WERI-Rb-1 (cell line): ENCODE results near the gene HMGN1.
"Not testable (repeated sequence)": the region's sequence is repeated elsewhere in the genome, so short reads cannot be mapped to it uniquely, and the experiment has no call there.

ENCODE experiments used
- DNase-seq: peaks from one replicate; pipeline ENCODE4 v3.0.0-alpha.2; 2020
- H3K27ac ChIP-seq: fragments of 250-450 bp; sonication (Bioruptor Pico); 2 replicates; pipeline ENCODE4 v1.5.1; 2020; ENCODE audit warnings: mild to moderate bottlenecking, moderate library complexity
- H3K27me3 ChIP-seq: fragments of 250-450 bp; sonication (Bioruptor Pico); 2 replicates; pipeline ENCODE4 v1.5.1; 2021; ENCODE audit warnings: mild to moderate bottlenecking, low read depth, moderate library complexity; ENCODE audit not compliant: insufficient read depth, severe bottlenecking
- H3K36me3 ChIP-seq: fragments of 250-450 bp; sonication (Bioruptor Pico); 2 replicates; pipeline ENCODE4 v1.5.1; 2020; ENCODE audit warnings: mild to moderate bottlenecking, moderate library complexity
- H3K4me3 ChIP-seq: 2 replicates; pipeline ENCODE4 v1.5.1; 2011; ENCODE audit warnings: low read depth, mild to moderate bottlenecking, control low read depth, low read length
- H3K9me3 ChIP-seq: fragments of 250-450 bp; sonication (Bioruptor Pico); 2 replicates; pipeline ENCODE4 v1.5.1; 2021; ENCODE audit warnings: mild to moderate bottlenecking, moderate library complexity; ENCODE audit not compliant: severe bottlenecking
- TF ChIP-seq, protein P1 (sequence below): IDR thresholded peaks from 2 replicates; pipeline ENCODE4 v1.5.1; 2011; ENCODE audit warnings: low read depth, mild to moderate bottlenecking, control low read depth, inconsistent platforms, low read length

The HMGN1 gene

DNA sequence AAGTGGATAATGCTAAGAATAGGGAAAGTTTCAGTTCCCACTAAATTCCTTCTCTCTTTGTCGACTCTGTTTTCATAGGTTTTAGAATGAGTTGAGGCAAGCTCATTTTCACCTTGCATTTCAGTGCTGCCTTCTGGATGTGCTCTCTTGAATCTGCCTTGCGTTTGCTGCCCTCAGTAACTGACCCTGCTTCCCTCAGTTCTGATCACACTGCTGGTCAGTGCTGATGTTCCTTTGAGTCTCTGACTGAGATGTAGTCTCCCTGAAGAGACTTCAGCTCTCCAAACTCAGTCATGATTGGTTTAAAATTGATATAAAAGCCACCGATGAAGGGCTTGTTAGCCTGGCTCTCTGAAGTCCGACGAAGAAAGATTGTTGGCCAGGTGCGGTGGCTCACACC is 25.2 kb upstream of the HMGN1 start:
- TF ChIP-seq, protein P1, sequence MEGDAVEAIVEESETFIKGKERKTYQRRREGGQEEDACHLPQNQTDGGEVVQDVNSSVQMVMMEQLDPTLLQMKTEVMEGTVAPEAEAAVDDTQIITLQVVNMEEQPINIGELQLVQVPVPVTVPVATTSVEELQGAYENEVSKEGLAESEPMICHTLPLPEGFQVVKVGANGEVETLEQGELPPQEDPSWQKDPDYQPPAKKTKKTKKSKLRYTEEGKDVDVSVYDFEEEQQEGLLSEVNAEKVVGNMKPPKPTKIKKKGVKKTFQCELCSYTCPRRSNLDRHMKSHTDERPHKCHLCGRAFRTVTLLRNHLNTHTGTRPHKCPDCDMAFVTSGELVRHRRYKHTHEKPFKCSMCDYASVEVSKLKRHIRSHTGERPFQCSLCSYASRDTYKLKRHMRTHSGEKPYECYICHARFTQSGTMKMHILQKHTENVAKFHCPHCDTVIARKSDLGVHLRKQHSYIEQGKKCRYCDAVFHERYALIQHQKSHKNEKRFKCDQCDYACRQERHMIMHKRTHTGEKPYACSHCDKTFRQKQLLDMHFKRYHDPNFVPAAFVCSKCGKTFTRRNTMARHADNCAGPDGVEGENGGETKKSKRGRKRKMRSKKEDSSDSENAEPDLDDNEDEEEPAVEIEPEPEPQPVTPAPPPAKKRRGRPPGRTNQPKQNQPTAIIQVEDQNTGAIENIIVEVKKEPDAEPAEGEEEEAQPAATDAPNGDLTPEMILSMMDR = no peak
- no peak overlapping the region for H3K4me3 ChIP-seq
- no peak overlapping the region for H3K27ac ChIP-seq
- H3K27me3 ChIP-seq = no peaks in the 10 kb centered on the region
- DNase-seq = no peak
- H3K36me3 ChIP-seq = no peaks in the 10 kb centered on the region
- no peaks in the 10 kb centered on the region for H3K9me3 ChIP-seq

DNA sequence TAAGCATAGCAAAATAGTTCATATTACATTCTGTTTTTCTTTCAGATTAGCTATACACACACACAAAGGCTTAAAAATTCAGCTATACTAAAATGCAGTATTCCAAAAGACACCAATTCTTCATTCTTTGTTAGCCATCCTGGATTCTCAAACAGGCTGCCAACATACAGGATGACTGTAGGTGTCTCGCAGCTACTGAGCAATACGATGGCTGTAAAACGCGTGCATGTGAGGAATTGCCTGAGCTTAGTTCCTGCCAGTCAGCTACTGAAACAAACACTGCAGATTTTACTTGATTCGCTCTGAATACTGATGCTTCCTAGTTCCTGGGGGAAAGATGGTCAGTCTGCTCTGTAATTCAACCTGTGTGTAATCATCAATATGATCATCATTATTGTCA is 24.7 kb upstream of the HMGN1 start:
- TF ChIP-seq, protein P1 = peak; percentile 55

DNA sequence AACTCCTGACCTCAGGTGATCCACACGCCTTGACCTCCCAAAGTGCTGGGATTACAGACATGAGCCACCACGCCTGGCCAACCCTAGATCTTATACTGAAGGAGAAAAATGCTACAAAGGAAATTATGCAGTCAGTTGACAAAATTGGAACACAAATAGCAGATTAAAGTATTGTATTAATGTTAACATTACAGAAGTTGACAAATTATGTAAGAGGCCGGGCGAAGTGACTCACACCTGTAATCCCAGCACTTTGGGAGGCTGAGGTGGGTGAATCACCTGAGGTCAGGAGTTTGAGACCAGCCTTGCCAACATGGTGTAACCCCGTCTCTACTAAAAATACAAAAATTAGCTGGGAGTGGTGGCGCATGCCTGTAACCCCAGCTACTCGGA is 21.0 kb upstream of the HMGN1 start:
- H3K27me3 ChIP-seq, H3K36me3 ChIP-seq, H3K4me3 ChIP-seq, H3K9me3 ChIP-seq, DNase-seq, H3K27ac ChIP-seq: not testable (repeated sequence)

More for the DNA sequence above, 24.7 kb upstream of the HMGN1 start:
- H3K27me3 ChIP-seq = no peaks in the 10 kb centered on the region
- peak; percentile 52 for DNase-seq
- no peak overlapping the region for H3K4me3 ChIP-seq
- H3K9me3 ChIP-seq = no peaks in the 10 kb centered on the region
- no peaks in the 10 kb centered on the region for H3K36me3 ChIP-seq
- no peak overlapping the region for H3K27ac ChIP-seq

DNA sequence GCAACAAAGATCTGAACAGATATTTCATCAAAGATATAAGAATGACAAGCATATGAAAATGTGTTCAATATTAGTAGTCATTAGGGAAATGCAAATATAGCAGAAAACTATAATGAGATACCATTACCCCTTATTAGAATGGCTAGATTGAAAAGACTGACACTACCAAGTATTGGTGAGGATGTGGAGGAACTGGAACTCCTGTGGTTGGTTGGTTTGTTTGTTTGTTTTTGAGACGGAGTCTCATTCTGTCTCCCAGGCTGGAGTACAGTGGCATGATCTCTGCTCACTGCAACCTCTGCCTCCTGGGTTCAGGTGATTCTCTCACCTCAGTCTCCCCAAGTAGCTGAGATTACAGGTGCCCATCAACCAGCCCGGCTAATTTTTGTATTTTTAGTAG is 18.9 kb upstream of the HMGN1 start:
- TF ChIP-seq, protein P1 = no peak
- Histone ChIP-seq H3K4me3 (no peak overlapping the region), H3K27me3 (no peaks in the 10 kb centered on the region), H3K36me3 (no peaks in the 10 kb centered on the region), H3K27ac (no peak overlapping the region), H3K9me3 (peaks cover 3% of the 10 kb centered on the region)
- no peak for DNase-seq

DNA sequence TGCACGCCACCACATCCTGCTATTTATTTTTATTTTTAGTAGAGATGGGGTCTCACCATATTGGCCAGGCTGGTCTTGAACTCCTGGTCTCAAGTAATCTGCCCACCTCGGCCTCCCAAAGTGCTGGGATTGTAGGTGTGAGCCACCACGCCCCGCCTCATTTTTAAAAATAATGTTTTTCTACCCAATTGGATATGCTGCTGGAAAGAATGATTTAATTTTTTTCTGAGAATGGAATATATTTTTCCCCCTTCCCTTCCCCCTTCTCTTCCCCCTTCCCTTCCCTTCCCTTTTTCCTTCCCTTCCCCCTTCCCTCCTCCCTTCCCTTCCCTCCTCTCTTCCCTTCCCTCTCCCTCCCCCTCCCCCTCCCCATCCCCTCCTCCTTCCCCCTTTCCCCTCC is 17.7 kb upstream of the HMGN1 start:
- no peaks in the 10 kb centered on the region for H3K27me3 ChIP-seq
- H3K4me3 ChIP-seq = no peak overlapping the region
- TF ChIP-seq, protein P1 = no peak
- no peaks in the 10 kb centered on the region for H3K36me3 ChIP-seq
- H3K9me3 ChIP-seq = peaks cover 3% of the 10 kb centered on the region
- DNase-seq = no peak
- H3K27ac ChIP-seq = no peak overlapping the region

DNA sequence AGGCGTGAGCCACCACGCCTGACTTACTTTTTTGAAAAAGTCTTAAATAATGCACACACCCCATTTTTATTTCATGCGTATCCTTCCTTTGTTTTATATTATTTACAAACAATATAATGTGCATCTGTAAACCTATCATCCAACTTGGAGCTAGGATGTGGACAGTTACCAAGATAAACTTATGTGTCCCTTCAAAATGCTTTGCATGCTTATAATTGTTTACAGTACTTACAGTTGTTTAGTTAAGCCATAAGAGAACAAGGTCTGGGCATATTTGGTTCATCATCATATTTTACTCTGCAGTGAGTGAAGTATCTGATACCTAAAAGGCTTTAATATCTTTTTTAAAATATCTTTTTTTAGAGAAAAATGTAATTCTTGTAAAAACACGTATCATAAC is 16.1 kb upstream of the HMGN1 start:
- H3K36me3 ChIP-seq = no peaks in the 10 kb centered on the region
- H3K9me3 ChIP-seq = peaks cover 3% of the 10 kb centered on the region
- DNase-seq = no peak
- TF ChIP-seq, protein P1 = no peak
- no peaks in the 10 kb centered on the region for H3K27me3 ChIP-seq
- no peak overlapping the region for H3K4me3 ChIP-seq
- H3K27ac ChIP-seq = no peak overlapping the region
